Measurements from ENCODE around the gene TFDP1.

- TF ChIP-seq CTCF (IDR thresholded peaks at IDR 0.05) (no peak), EP300 (IDR thresholded peaks at IDR 0.05) (no peak)
These were observed 49.2 kb upstream of the TFDP1 start for GRCh38 chr13:113535381-113535781.

All from sigmoid colon (tissue), 4 donors.